ENCODE results near the gene BCAR1.

BCAR1 gene

GRCh38 chr16:75233611-75233938 is 17.8 kb downstream of the BCAR1 start:
- Histone ChIP-seq H3K4me2 (no peak overlapping the region), H3K27ac (no peak overlapping the region), H3K36me3 (ENCODE audit: insufficient read depth) (no peaks in the 10 kb centered on the region), H3K79me2 (ENCODE audit: insufficient read depth, low read depth) (no peaks in the 10 kb centered on the region), H4K20me1 (ENCODE audit: insufficient read depth) (no peaks in the 10 kb centered on the region), H3K27me3 (ENCODE audit: insufficient read depth, low read depth) (no peaks in the 10 kb centered on the region), H3K4me3 (IDR thresholded peaks at IDR 0.05; ENCODE audit: insufficient read depth, low read depth, low read length) (no peak overlapping the region), H3K4me1 (ENCODE audit: low read depth, poor library complexity, severe bottlenecking) (no peaks in the 10 kb centered on the region), H2AFZ (ENCODE audit: low read depth) (no peak overlapping the region), H3K9ac (no peak overlapping the region)
- TF ChIP-seq CTCF (conservative IDR thresholded peaks at IDR 0.05; ENCODE audit: low read depth, low read length) = no peak

- Histone ChIP-seq H2AFZ (ENCODE audit: low read depth) (no peak overlapping the region), H3K4me3 (IDR thresholded peaks at IDR 0.05; ENCODE audit: insufficient read depth, low read depth, low read length) (no peak overlapping the region), H3K4me1 (ENCODE audit: low read depth, poor library complexity, severe bottlenecking) (no peaks in the 10 kb centered on the region), H3K36me3 (ENCODE audit: insufficient read depth) (no peaks in the 10 kb centered on the region), H4K20me1 (ENCODE audit: insufficient read depth) (no peaks in the 10 kb centered on the region), H3K9ac (no peak overlapping the region), H3K27ac (no peak overlapping the region), H3K4me2 (no peak overlapping the region), H3K27me3 (ENCODE audit: insufficient read depth, low read depth) (no peaks in the 10 kb centered on the region), H3K79me2 (ENCODE audit: insufficient read depth, low read depth) (no peaks in the 10 kb centered on the region)
- TF ChIP-seq CTCF (conservative IDR thresholded peaks at IDR 0.05; ENCODE audit: low read depth, low read length) = no peak
These were observed 19.9 kb downstream of the BCAR1 start for GRCh38 chr16:75231570-75231969.

GRCh38 chr16:75230471-75231110 is 20.8 kb downstream of the BCAR1 start:
- H3K36me3 ChIP-seq (ENCODE audit: insufficient read depth) = no peaks in the 10 kb centered on the region
- no peak overlapping the region for H3K4me3 ChIP-seq (IDR thresholded peaks at IDR 0.05; ENCODE audit: insufficient read depth, low read depth, low read length)
- no peaks in the 10 kb centered on the region for H3K4me1 ChIP-seq (ENCODE audit: low read depth, poor library complexity, severe bottlenecking)
- no peak overlapping the region for H3K9ac ChIP-seq
- H2AFZ ChIP-seq (ENCODE audit: low read depth) = no peak overlapping the region
- H3K27me3 ChIP-seq (ENCODE audit: insufficient read depth, low read depth) = no peaks in the 10 kb centered on the region
- no peaks in the 10 kb centered on the region for H4K20me1 ChIP-seq (ENCODE audit: insufficient read depth)
- no peak overlapping the region for H3K4me2 ChIP-seq
- no peaks in the 10 kb centered on the region for H3K79me2 ChIP-seq (ENCODE audit: insufficient read depth, low read depth)
- TF ChIP-seq CTCF (conservative IDR thresholded peaks at IDR 0.05; ENCODE audit: low read depth, low read length) = no peak
- H3K27ac ChIP-seq = no peak overlapping the region

GRCh38 chr16:75229172-75230031 is 22.0 kb downstream of the BCAR1 start:
- no peaks in the 10 kb centered on the region for H4K20me1 ChIP-seq (ENCODE audit: insufficient read depth)
- no peak overlapping the region for H3K9ac ChIP-seq
- H3K4me2 ChIP-seq = no peak overlapping the region
- no peaks in the 10 kb centered on the region for H3K27me3 ChIP-seq (ENCODE audit: insufficient read depth, low read depth)
- no peak overlapping the region for H3K4me3 ChIP-seq (IDR thresholded peaks at IDR 0.05; ENCODE audit: insufficient read depth, low read depth, low read length)
- no peak overlapping the region for H2AFZ ChIP-seq (ENCODE audit: low read depth)
- no peak overlapping the region for H3K27ac ChIP-seq
- TF ChIP-seq CTCF (conservative IDR thresholded peaks at IDR 0.05; ENCODE audit: low read depth, low read length) = no peak
- H3K4me1 ChIP-seq (ENCODE audit: low read depth, poor library complexity, severe bottlenecking) = no peaks in the 10 kb centered on the region
- H3K36me3 ChIP-seq (ENCODE audit: insufficient read depth) = no peaks in the 10 kb centered on the region
- H3K79me2 ChIP-seq (ENCODE audit: insufficient read depth, low read depth) = no peaks in the 10 kb centered on the region

Measured in KMS-11 (cell line).